ENCODE data around the gene SERPINA1. TPM values are rescaled to one million over a fixed set of nuclear protein-coding genes. Genes with fewer than 3 reads are reported as not detected.

SERPINA1 gene
- total and polyA plus RNA-seq, 2 of the 13 experiments (the other 11 are each of a cell fraction or from before 2014, with no cell fraction given) = 3,266 to 11,015 TPM

DNA sequence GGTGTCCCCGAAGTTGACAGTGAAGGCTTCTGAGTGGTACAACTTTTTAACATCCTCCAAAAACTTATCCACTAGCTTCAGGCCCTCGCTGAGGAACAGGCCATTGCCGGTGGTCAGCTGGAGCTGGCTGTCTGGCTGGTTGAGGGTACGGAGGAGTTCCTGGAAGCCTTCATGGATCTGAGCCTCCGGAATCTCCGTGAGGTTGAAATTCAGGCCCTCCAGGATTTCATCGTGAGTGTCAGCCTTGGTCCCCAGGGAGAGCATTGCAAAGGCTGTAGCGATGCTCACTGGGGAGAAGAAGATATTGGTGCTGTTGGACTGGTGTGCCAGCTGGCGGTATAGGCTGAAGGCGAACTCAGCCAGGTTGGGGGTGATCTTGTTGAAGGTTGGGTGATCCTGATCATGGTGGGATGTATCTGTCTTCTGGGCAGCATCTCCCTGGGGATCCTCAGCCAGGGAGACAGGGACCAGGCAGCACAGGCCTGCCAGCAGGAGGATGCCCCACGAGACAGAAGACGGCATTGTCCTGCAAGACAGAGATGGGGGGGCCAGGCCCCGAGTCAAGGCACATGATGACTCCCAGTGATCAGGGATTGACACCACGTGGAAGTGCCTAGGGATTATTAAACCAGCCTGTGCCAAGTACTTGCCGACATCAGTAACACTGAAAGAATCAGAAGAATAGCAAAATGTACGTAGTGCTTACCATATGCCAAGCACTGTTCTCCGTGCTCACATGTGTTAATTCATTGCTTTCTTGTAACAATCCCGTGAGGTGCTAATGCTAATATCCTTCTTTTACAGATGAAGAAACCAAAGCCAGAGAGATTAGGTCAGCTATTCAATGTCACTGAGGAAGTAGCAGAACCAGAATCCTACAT, 5.4 kb downstream of the SERPINA1 start (continued):
- TF ChIP-seq, protein P1, sequence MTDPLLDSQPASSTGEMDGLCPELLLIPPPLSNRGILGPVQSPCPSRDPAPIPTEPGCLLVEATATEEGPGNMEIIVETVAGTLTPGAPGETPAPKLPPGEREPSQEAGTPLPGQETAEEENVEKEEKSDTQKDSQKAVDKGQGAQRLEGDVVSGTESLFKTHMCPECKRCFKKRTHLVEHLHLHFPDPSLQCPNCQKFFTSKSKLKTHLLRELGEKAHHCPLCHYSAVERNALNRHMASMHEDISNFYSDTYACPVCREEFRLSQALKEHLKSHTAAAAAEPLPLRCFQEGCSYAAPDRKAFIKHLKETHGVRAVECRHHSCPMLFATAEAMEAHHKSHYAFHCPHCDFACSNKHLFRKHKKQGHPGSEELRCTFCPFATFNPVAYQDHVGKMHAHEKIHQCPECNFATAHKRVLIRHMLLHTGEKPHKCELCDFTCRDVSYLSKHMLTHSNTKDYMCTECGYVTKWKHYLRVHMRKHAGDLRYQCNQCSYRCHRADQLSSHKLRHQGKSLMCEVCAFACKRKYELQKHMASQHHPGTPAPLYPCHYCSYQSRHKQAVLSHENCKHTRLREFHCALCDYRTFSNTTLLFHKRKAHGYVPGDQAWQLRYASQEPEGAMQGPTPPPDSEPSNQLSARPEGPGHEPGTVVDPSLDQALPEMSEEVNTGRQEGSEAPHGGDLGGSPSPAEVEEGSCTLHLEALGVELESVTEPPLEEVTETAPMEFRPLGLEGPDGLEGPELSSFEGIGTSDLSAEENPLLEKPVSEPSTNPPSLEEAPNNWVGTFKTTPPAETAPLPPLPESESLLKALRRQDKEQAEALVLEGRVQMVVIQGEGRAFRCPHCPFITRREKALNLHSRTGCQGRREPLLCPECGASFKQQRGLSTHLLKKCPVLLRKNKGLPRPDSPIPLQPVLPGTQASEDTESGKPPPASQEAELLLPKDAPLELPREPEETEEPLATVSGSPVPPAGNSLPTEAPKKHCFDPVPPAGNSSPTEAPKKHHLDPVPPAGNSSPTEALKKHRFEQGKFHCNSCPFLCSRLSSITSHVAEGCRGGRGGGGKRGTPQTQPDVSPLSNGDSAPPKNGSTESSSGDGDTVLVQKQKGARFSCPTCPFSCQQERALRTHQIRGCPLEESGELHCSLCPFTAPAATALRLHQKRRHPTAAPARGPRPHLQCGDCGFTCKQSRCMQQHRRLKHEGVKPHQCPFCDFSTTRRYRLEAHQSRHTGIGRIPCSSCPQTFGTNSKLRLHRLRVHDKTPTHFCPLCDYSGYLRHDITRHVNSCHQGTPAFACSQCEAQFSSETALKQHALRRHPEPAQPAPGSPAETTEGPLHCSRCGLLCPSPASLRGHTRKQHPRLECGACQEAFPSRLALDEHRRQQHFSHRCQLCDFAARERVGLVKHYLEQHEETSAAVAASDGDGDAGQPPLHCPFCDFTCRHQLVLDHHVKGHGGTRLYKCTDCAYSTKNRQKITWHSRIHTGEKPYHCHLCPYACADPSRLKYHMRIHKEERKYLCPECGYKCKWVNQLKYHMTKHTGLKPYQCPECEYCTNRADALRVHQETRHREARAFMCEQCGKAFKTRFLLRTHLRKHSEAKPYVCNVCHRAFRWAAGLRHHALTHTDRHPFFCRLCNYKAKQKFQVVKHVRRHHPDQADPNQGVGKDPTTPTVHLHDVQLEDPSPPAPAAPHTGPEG (CRISPR knock-in tag; IDR thresholded peaks at IDR 0.05) = no peak
- peak; percentile 87 for TF ChIP-seq RBFOX2 (IDR thresholded peaks at IDR 0.05; ENCODE audit: low read depth, low read length)
- no peak for TF ChIP-seq ZNF207 (IDR thresholded peaks at IDR 0.05; ENCODE audit: borderline replicate concordance)
- 0 out of 2 replicates have a peak, but pooled peaks have one; percentile 5 for TF ChIP-seq ZNF652 (CRISPR knock-in tag; IDR thresholded peaks at IDR 0.05; ENCODE audit: borderline replicate concordance, low read depth)
- TF ChIP-seq ZNF761 (CRISPR knock-in tag; conservative IDR thresholded peaks at IDR 0.05) = no peak
- no peak for TF ChIP-seq ZNF574 (CRISPR knock-in tag; IDR thresholded peaks at IDR 0.05)
- TF ChIP-seq CSRNP1 (CRISPR knock-in tag; IDR thresholded peaks at IDR 0.05) = 0 out of 2 replicates have a peak, but pooled peaks have one; percentile 34
- TF ChIP-seq FOSL1 (CRISPR knock-in tag; IDR thresholded peaks at IDR 0.05; ENCODE audit: borderline replicate concordance) = no peak
- TF ChIP-seq, protein P2, sequence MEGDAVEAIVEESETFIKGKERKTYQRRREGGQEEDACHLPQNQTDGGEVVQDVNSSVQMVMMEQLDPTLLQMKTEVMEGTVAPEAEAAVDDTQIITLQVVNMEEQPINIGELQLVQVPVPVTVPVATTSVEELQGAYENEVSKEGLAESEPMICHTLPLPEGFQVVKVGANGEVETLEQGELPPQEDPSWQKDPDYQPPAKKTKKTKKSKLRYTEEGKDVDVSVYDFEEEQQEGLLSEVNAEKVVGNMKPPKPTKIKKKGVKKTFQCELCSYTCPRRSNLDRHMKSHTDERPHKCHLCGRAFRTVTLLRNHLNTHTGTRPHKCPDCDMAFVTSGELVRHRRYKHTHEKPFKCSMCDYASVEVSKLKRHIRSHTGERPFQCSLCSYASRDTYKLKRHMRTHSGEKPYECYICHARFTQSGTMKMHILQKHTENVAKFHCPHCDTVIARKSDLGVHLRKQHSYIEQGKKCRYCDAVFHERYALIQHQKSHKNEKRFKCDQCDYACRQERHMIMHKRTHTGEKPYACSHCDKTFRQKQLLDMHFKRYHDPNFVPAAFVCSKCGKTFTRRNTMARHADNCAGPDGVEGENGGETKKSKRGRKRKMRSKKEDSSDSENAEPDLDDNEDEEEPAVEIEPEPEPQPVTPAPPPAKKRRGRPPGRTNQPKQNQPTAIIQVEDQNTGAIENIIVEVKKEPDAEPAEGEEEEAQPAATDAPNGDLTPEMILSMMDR (CRISPR knock-in tag; IDR thresholded peaks at IDR 0.05) = no peak
